MCF 10A (cell line): ENCODE data around the gene PAX5. TPM values are rescaled to one million over a fixed set of nuclear protein-coding genes. Genes with fewer than 3 reads are reported as not detected.

Source experiments
- BruUV-seq: library from RNA; stranded (reverse); fragments of 400-500 nt; replicated peaks from 2 replicates; lab custom pipeline; 2021; lab: Mats Ljungman, UMichigan
- CTCF ChIA-PET: fragments of 300-600 bp; sonication (Branson Sonifier 250); formaldehyde crosslinking; extraction: SDS; loops from one replicate; lab custom pipeline; 2021; ENCODE audit warnings: antibody characterized with exemption, inconsistent platforms; lab: Yijun Ruan, JAX
- POLR2A ChIA-PET: fragments of 300-600, 350-650 bp; sonication (Branson Sonifier 250); formaldehyde crosslinking; extraction: SDS; loops from one replicate; lab custom pipeline; 2020; ENCODE audit warnings: antibody characterized with exemption, inconsistent platforms; lab: Yijun Ruan, JAX
- DNase-seq: peaks from one replicate; pipeline ENCODE4 v3.0.0-alpha.2; 2018; ENCODE audit not compliant: unreplicated experiment
- H3K27ac Mint-ChIP-seq: one replicate; pipeline ENCODE4 v1.8.0; 2022; ENCODE audit warnings: mild to moderate bottlenecking, low read depth, mixed read lengths; ENCODE audit not compliant: unreplicated experiment
- H3K27me3 Mint-ChIP-seq: one replicate; pipeline ENCODE4 v1.8.0; 2022; ENCODE audit warnings: mixed read lengths; ENCODE audit not compliant: insufficient read depth, unreplicated experiment
- H3K36me3 Mint-ChIP-seq: one replicate; pipeline ENCODE4 v1.8.0; 2022; ENCODE audit warnings: mild to moderate bottlenecking, moderate library complexity, mixed read lengths; ENCODE audit not compliant: insufficient read depth, unreplicated experiment
- H3K4me1 Mint-ChIP-seq: one replicate; pipeline ENCODE4 v1.8.0; 2022; ENCODE audit warnings: mixed read lengths; ENCODE audit not compliant: insufficient read depth, unreplicated experiment
- H3K4me3 Mint-ChIP-seq: one replicate; pipeline ENCODE4 v1.8.0; 2022; ENCODE audit warnings: mild to moderate bottlenecking, moderate library complexity, mixed read lengths; ENCODE audit not compliant: unreplicated experiment
- H3K9me3 Mint-ChIP-seq: one replicate; pipeline ENCODE4 v1.8.0; 2022; ENCODE audit warnings: mixed read lengths; ENCODE audit not compliant: unreplicated experiment
- CTCF ChIP-seq: fragments of 200-600 bp; IDR thresholded peaks from one replicate; pipeline ENCODE4 v1.8.0; 2022; ENCODE audit warnings: antibody characterized with exemption, mild to moderate bottlenecking; ENCODE audit not compliant: unreplicated experiment
- intact Hi-C: fragments of 100-400 bp; cut with micrococcal nuclease; formaldehyde crosslinking; loops from 2 replicates; pipeline ENCODE4 v1.14.1; 2022
- total RNA-seq: library from RNA; stranded (reverse); gene quantifications from 2 replicates; pipeline ENCODE4 v1.2.3, GENCODE V29; 2022

Gene PAX5
- total RNA-seq, 1 experiment from 2014 or later = not detected

GRCh38 chr9:36986468-36987408, 47.3 kb downstream of the PAX5 start:
- TF ChIP-seq CTCF = no peak
- H3K36me3 Mint-ChIP-seq = no peaks in the 10 kb centered on the region
- peaks cover 66% of the 10 kb centered on the region for H3K27me3 Mint-ChIP-seq
- ChIA-PET POLR2A (no interaction called here), CTCF (interaction anchor here (0.6 to 8.6 kb wide), 3 partner anchors 10 to 113 kb away, joined by 3 to 128 read pairs (median 4); no protein-coding TSS in a partner anchor)
- peaks cover 15% of the 10 kb centered on the region for H3K9me3 Mint-ChIP-seq
- no peak for DNase-seq
- BruUV-seq = no TSS peak
- H3K4me3 Mint-ChIP-seq = no peak overlapping the region
- intact Hi-C loops = no loop called here
- no peak overlapping the region for H3K27ac Mint-ChIP-seq
- peaks cover 2% of the 10 kb centered on the region for H3K4me1 Mint-ChIP-seq

GRCh38 chr9:36985769-36986467, 48.1 kb downstream of the PAX5 start:
- no peak overlapping the region for H3K4me3 Mint-ChIP-seq
- no peak overlapping the region for H3K27ac Mint-ChIP-seq
- H3K27me3 Mint-ChIP-seq = peaks cover 66% of the 10 kb centered on the region
- TF ChIP-seq CTCF = no peak
- H3K36me3 Mint-ChIP-seq = no peaks in the 10 kb centered on the region
- intact Hi-C loops = no loop called here
- peaks cover 11% of the 10 kb centered on the region for H3K9me3 Mint-ChIP-seq
- no peak for DNase-seq
- BruUV-seq = no TSS peak
- peaks cover 2% of the 10 kb centered on the region for H3K4me1 Mint-ChIP-seq
- ChIA-PET POLR2A (no interaction called here), CTCF (interaction anchor here (0.6 kb wide), 1 partner anchor 35 kb away, joined by 3 read pairs; no protein-coding TSS in a partner anchor)

GRCh38 chr9:36985061-36985768, 48.9 kb downstream of the PAX5 start:
- H3K4me3 Mint-ChIP-seq = no peak overlapping the region
- DNase-seq = no peak
- ChIA-PET POLR2A (interaction anchor here (0.7 kb wide), 1 partner anchor 303 kb away, joined by 3 read pairs; no protein-coding TSS in a partner anchor), CTCF (interaction anchor here (0.7 to 2.6 kb wide), 2 partner anchors 112 to 193 kb away, joined by 3 to 13 read pairs; no protein-coding TSS in a partner anchor)
- peaks cover 9% of the 10 kb centered on the region for H3K4me1 Mint-ChIP-seq
- peaks cover 4% of the 10 kb centered on the region for H3K9me3 Mint-ChIP-seq
- no peak for TF ChIP-seq CTCF
- H3K27me3 Mint-ChIP-seq = peaks cover 61% of the 10 kb centered on the region
- no peak overlapping the region for H3K27ac Mint-ChIP-seq
- intact Hi-C loops = no loop called here
- no peaks in the 10 kb centered on the region for H3K36me3 Mint-ChIP-seq
- BruUV-seq = no TSS peak
